PFSK-1 (cell line): ENCODE results near the gene MAML2.

ENCODE experiments used
- FOXP2 ChIP-seq: optimal IDR thresholded peaks from 2 replicates; pipeline ENCODE3; 2011; ENCODE audit warnings: borderline replicate concordance, control low read depth, inconsistent platforms; ENCODE audit not compliant: insufficient read depth; ENCODE audit errors: extremely low read length, extremely low read depth
- POLR2AphosphoS5 ChIP-seq: IDR thresholded peaks from 2 replicates; pipeline ENCODE4 v1.6.1; 2012; ENCODE audit warnings: low read depth, mild to moderate bottlenecking, control low read depth, low read length, moderate library complexity
- SIN3A ChIP-seq: IDR thresholded peaks from 2 replicates; pipeline ENCODE4 v1.6.1; 2012; ENCODE audit warnings: mild to moderate bottlenecking, low read length, moderate library complexity, borderline replicate concordance; ENCODE audit not compliant: insufficient read depth
- TAF1 ChIP-seq: IDR thresholded peaks from 2 replicates; pipeline ENCODE4 v1.6.1; 2012; ENCODE audit warnings: low read length, control low read depth, borderline replicate concordance; ENCODE audit not compliant: insufficient read depth
- TF ChIP-seq, protein P1 (sequence below), 2 experiments: IDR thresholded peaks; 2 replicates each; pipeline versions ENCODE4 v1.6.1 to v1.8.0; 2011 to 2012; ENCODE audit warnings: low read depth in 2 of 2, low read length in 2 of 2, control low read depth in 1 of 2, inconsistent platforms in 1 of 2, mild to moderate bottlenecking in 1 of 2, moderate library complexity in 1 of 2; ENCODE audit not compliant: insufficient read depth in 1 of 2

Gene MAML2

DNA sequence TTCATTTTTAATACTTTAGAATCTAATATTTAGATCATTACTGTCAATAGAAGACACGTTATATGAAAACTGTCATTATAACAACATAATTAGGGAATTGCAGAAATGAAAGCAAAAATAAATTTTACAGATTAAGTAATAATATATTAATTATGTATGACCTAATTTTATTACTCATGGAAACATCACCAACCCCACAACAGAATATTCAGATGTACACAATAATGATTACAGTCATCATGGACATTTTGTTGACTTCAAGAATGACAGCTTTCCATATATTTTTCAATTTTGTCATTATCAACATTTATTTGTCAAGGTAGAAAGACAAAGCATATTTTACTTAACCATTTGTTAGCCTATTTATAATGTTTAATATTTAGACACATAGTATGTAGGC, 119.9 kb downstream of the MAML2 start:
- TF ChIP-seq TAF1 (no peak), FOXP2 (no peak), POLR2AphosphoS5 (no peak), SIN3A (no peak)
- TF ChIP-seq, protein P1, sequence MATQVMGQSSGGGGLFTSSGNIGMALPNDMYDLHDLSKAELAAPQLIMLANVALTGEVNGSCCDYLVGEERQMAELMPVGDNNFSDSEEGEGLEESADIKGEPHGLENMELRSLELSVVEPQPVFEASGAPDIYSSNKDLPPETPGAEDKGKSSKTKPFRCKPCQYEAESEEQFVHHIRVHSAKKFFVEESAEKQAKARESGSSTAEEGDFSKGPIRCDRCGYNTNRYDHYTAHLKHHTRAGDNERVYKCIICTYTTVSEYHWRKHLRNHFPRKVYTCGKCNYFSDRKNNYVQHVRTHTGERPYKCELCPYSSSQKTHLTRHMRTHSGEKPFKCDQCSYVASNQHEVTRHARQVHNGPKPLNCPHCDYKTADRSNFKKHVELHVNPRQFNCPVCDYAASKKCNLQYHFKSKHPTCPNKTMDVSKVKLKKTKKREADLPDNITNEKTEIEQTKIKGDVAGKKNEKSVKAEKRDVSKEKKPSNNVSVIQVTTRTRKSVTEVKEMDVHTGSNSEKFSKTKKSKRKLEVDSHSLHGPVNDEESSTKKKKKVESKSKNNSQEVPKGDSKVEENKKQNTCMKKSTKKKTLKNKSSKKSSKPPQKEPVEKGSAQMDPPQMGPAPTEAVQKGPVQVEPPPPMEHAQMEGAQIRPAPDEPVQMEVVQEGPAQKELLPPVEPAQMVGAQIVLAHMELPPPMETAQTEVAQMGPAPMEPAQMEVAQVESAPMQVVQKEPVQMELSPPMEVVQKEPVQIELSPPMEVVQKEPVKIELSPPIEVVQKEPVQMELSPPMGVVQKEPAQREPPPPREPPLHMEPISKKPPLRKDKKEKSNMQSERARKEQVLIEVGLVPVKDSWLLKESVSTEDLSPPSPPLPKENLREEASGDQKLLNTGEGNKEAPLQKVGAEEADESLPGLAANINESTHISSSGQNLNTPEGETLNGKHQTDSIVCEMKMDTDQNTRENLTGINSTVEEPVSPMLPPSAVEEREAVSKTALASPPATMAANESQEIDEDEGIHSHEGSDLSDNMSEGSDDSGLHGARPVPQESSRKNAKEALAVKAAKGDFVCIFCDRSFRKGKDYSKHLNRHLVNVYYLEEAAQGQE (IDR thresholded peaks at IDR 0.05; ENCODE audit: insufficient read depth in 1 of 2, low read depth in 2 of 2, low read length in 2 of 2), result no peak

DNA sequence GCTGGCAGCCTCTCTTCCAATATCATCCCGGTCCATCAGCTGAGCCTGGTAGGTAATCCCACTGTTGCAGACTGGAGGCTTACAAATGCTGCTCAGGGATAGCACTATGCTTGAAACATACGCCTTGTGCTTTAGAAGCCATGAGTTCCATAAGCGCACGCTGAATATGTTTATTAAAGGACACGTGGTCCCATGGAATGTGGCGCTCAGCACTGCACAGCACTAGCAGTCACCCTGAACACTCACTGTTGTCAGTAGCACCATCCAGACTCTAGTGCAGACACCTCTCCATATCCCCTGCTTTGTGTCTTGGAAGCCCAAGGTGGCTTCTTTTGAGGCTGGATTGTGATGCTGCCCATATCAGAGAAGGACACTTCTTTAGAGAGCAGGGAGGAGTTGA, 120.9 kb downstream of the MAML2 start:
- TF ChIP-seq FOXP2 (no peak), TAF1 (no peak), SIN3A (no peak), POLR2AphosphoS5 (no peak)
- TF ChIP-seq, protein P1 (IDR thresholded peaks at IDR 0.05; ENCODE audit: insufficient read depth in 1 of 2, low read depth in 2 of 2, low read length in 2 of 2), result no peak

DNA sequence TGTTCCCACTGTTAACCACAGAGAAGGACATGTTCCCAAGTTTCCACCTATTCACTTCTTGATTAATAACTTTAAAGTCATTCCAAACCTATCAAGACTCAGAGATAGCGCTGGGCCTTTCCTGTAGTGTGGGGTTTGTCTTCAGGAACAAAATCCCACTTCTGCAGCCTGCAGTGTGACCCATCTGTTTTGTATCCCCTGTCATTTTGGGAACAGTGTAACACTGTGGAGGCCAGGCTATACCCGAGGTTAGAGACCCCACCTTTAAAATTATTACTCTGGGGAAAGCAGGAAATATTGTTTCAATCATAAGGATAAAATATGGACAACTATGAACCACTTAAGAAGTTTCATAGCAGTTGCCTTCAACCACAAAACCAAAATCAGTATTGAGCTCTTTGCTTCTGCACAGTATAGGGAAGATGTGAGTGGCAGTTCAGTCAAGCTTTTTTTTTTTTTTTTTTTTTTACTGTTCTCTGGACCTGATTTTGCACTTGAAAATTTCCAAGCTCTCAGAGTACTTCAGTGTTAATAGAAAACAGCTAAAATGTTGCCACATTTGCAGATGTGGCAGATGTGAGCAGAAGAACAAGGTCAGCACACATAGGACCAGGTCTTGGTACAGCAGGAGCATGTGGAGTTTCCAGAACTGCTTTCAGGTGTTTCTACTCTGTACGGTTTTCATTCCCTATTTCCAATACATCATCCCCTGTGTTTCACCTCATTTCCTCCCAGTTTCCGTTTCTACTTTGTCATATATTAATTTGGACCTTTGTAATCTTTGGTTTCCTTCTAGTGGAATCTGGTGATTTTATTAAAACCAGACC, 121.5 kb downstream of the MAML2 start:
- TF ChIP-seq SIN3A (no peak), POLR2AphosphoS5 (no peak), TAF1 (no peak), FOXP2 (no peak)
- TF ChIP-seq, protein P1 (IDR thresholded peaks at IDR 0.05; ENCODE audit: insufficient read depth in 1 of 2, low read depth in 2 of 2, low read length in 2 of 2), result no peak

DNA sequence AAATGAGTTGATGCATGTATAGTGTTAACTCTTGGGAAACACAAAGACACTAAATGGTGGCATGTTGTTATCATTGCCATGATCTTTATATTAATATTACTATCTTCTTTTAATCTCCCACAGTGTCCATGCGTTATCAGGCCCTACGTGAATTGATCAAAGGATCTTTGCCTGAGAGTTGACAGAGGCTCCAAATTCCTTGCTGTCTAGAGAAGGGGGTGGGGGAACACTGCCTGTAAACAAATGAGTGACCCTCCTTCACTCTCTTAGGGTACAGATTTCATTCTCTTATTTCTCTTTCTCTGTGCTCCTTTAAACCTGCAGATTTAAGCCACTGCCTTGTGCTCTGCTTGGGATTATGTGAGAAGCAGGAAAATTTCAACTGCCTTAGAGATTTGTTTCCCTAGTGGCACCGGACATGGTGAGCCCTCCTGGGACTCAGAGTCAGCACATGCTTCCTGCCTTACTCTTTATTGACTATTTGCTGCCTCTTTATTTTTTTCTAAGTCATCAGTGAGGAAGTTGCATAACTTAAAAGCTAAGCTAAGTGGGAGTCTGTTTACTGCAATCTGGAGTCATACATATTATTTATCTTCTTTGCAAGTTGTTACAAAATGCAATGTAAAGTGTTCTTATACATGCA, 122.9 kb downstream of the MAML2 start:
- TF ChIP-seq FOXP2, result peak; percentile 29
- TF ChIP-seq, protein P1 (IDR thresholded peaks at IDR 0.05; ENCODE audit: insufficient read depth in 1 of 2, low read depth in 2 of 2, low read length in 2 of 2), result no peak
